ENCODE measurements around the gene EWSR1. TPM values are rescaled to one million over a fixed set of nuclear protein-coding genes. Genes with fewer than 3 reads are reported as not detected.

Gene EWSR1
- polyA plus RNA-seq, 1 donor from 2014 or later, result 277 TPM

DNA sequence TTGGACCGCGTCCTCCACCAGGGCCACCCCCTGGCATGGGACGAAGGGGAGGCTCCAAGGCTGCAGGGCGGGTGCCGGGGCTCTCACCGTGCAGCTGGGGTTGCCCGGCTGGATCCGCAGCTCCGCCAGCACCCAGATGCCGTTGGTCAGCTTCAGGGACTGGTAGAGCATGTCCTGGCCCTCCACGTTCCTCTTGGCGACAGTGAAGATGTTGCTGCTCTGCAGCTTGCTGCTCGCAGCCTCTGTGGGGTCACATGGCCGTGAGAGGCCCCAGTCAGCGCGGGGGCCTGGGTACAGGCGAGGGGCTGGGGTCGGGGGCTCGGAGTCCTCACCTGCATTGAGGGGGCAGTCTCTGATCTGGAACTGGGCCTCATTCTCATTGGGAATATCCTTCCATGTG lies 62.2 kb downstream of the EWSR1 start (continued):
- TF ChIP-seq, protein P1, sequence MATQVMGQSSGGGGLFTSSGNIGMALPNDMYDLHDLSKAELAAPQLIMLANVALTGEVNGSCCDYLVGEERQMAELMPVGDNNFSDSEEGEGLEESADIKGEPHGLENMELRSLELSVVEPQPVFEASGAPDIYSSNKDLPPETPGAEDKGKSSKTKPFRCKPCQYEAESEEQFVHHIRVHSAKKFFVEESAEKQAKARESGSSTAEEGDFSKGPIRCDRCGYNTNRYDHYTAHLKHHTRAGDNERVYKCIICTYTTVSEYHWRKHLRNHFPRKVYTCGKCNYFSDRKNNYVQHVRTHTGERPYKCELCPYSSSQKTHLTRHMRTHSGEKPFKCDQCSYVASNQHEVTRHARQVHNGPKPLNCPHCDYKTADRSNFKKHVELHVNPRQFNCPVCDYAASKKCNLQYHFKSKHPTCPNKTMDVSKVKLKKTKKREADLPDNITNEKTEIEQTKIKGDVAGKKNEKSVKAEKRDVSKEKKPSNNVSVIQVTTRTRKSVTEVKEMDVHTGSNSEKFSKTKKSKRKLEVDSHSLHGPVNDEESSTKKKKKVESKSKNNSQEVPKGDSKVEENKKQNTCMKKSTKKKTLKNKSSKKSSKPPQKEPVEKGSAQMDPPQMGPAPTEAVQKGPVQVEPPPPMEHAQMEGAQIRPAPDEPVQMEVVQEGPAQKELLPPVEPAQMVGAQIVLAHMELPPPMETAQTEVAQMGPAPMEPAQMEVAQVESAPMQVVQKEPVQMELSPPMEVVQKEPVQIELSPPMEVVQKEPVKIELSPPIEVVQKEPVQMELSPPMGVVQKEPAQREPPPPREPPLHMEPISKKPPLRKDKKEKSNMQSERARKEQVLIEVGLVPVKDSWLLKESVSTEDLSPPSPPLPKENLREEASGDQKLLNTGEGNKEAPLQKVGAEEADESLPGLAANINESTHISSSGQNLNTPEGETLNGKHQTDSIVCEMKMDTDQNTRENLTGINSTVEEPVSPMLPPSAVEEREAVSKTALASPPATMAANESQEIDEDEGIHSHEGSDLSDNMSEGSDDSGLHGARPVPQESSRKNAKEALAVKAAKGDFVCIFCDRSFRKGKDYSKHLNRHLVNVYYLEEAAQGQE (IDR thresholded peaks at IDR 0.05; ENCODE audit: borderline replicate concordance), result no peak

DNA sequence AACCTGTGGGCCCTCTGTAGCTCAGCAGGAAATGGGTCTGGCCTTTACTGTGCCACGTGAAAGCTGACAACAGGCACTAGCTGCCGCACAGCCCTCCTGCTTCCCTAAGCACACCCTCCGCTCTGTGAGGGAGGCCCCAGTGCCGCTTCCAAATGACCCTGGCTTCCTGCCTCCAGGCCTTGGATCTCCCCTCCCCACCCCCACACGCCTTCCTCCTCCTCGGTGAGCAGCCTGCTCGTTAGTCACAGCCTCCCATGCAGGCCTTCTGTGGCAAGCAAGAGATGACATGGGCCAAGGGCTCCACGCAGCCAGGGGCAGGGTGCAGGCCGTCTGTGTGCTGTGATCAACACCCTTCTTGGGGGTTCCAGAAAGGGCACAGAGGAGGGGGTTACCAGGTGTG lies 62.7 kb downstream of the EWSR1 start:
- H3F3A ChIP-seq (ENCODE audit: insufficient read depth, low read length, poor library complexity, severe bottlenecking), result no peaks in the 10 kb centered on the region
- no peaks in the 10 kb centered on the region for H3K79me2 ChIP-seq (replicated peaks; ENCODE audit: insufficient read depth, low read length)
- H3K9me3 ChIP-seq (ENCODE audit: low read length), result no peaks in the 10 kb centered on the region
- no peak overlapping the region for H3K4me3 ChIP-seq (ENCODE audit: low read length)
- no peaks in the 10 kb centered on the region for H4K20me1 ChIP-seq (ENCODE audit: insufficient read depth)
- no peak overlapping the region for H3K4me2 ChIP-seq (ENCODE audit: low read length)
- no peak overlapping the region for H3K27ac ChIP-seq (ENCODE audit: low read length)
- TF ChIP-seq, protein P1 (IDR thresholded peaks at IDR 0.05; ENCODE audit: borderline replicate concordance), result no peak
- TF ChIP-seq MXI1 (conservative IDR thresholded peaks at IDR 0.05; ENCODE audit: poor library complexity, severe bottlenecking) (no peak), SMC3 (conservative IDR thresholded peaks at IDR 0.05; ENCODE audit: poor library complexity) (no peak), RAD21 (conservative IDR thresholded peaks at IDR 0.05) (no peak), EZH2 (IDR thresholded peaks at IDR 0.05; ENCODE audit: borderline replicate concordance, insufficient read depth, low read length, poor library complexity, severe bottlenecking) (no peak), TAF1 (IDR thresholded peaks at IDR 0.05; ENCODE audit: low read depth) (no peak), POLR2AphosphoS5 (IDR thresholded peaks at IDR 0.05) (no peak), EP300 (conservative IDR thresholded peaks at IDR 0.05; ENCODE audit: poor library complexity, severe bottlenecking) (no peak)
- TF ChIP-seq, protein P2, sequence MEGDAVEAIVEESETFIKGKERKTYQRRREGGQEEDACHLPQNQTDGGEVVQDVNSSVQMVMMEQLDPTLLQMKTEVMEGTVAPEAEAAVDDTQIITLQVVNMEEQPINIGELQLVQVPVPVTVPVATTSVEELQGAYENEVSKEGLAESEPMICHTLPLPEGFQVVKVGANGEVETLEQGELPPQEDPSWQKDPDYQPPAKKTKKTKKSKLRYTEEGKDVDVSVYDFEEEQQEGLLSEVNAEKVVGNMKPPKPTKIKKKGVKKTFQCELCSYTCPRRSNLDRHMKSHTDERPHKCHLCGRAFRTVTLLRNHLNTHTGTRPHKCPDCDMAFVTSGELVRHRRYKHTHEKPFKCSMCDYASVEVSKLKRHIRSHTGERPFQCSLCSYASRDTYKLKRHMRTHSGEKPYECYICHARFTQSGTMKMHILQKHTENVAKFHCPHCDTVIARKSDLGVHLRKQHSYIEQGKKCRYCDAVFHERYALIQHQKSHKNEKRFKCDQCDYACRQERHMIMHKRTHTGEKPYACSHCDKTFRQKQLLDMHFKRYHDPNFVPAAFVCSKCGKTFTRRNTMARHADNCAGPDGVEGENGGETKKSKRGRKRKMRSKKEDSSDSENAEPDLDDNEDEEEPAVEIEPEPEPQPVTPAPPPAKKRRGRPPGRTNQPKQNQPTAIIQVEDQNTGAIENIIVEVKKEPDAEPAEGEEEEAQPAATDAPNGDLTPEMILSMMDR (IDR thresholded peaks at IDR 0.05; ENCODE audit: poor library complexity, severe bottlenecking), result no peak
- H3K27me3 ChIP-seq (ENCODE audit: insufficient read depth, low read depth, low read length), result no peaks in the 10 kb centered on the region
- no peak overlapping the region for H2AFZ ChIP-seq (ENCODE audit: low read depth, low read length)
- no peaks in the 10 kb centered on the region for H3K36me3 ChIP-seq (ENCODE audit: insufficient read depth, low read length)
- no peaks in the 10 kb centered on the region for H3K9me2 ChIP-seq (ENCODE audit: insufficient read depth, low read length)
- H3K9ac ChIP-seq (ENCODE audit: low read length), result no peak overlapping the region

Data from neural cell (in vitro differentiated cells).